Measurements from ENCODE around the gene ATP6V1G1.
"Not testable (repeated sequence)": the region's sequence is repeated elsewhere in the genome, so short reads cannot be mapped to it uniquely, and the experiment has no call there.

The ATP6V1G1 gene

GRCh38 chr9:114580609-114581193 lies 6.9 kb upstream of the ATP6V1G1 start:
- no peak for DNase-seq

DNA sequence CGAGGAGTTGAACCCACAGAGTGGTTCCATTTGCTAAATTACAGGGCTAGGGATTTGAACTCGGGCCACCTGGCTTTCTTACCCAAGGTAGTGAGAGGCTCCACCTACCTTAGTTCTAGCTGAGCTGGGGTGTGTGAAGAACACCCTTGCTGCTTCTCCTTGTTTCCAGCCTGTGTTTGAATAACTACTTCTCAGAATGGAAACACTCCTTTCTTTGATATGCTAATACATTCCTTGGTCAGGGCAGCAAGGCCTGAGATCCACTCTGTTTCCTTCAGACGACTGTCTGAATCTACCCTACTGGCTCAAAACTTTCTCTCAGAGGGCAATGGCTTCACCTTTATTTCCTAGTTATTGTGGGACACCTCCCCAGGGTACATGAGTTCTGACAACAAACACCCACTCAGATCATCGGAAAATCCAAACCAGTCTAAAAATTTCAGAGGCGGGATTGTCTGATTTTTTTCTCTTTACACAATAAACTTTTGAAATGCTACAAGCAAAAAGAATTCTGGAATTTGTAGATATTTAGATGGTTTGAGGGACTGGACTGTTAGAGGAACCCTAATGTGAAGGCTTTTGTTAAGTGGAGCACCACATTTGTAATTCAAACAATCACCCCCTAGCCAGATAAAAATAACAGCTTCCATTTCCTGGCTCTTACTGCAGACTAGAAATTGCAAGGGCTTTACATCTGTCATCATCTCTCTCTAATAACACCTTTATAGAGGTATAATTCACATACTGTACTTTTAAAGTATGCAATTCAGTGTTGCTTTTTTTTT lies 4.0 kb upstream of the ATP6V1G1 start:
- DNase-seq = no peak

DNA sequence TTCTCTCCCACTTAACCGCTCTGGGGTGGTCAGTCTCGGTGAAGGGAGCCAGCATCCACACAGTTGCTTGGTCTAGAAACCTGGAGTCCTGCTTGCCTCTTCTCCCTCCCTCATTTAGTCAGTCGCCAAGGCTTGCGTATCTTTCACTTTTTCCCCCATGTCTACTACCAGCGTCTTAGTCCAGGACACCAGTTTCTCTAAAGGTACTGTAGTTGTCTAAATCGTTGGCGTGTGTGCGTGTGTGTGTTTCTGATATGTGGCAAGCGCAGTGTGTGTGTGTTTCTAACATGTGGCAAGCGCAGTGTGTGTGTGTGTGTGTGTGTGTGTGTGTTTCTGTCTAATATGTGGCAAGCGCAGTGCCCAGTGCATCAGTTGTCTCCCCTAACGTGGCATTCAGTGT lies 641 bp downstream of the ATP6V1G1 start:
- no peak for DNase-seq

DNA sequence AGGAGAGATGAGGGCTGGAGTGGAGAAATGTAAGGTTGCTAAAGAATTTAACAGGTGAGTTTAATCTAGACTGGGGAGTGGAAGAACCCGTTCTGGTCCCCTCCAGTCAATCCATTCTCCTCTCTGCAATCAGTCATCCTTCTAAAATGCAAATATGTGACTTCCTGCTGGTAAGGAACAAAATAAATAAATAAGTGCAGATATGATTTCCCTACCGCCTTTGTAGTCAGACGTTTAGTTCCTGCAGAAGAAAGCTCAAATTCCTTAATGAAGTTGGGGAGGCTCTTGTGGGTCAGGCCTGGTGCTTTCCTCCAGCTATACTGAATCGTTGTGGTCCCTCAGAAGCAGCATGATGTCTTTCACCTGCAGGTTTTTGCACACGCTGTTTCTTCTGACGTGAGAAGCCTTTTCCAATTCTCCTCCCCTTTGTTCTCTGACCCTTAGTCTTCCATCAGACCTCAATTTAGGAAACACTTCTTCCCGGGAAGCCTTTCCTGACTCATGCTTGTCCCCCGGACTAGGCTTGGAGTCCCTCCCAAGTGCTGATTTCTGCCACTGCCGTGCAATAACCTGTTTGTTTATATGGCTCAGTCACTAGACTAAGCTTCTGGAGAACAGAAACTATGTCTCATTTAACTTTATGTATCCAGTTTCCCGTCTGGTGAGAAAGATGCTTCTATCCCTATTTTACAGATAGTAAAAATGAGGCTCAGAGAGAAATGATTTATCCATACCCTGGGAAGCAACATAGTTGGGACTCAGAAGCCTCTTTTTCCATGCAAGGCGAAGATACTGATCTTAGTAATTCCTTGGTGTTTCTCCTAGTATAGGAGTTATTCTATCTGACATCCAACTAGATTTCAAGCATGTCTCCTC lies 1.3 kb downstream of the ATP6V1G1 start:
- no peak for DNase-seq

DNA sequence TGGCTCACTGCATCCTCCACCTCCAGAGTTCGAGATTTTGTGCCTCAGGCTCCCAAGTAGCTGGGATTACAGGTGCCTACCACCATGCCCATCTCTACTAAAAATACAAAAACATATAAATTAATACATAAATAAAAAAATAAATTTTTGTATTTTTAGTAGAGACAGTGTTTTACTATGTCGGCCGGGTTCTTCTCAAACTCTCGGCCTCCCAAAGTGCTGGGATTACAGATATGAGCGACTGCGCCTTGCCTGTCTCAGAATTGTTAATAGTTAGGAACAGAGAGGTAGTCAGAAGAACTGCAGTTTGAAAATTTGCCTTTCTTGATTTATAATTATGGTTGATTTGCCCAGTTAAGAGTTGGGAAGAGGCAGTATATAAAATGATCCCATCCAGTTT lies 2.8 kb downstream of the ATP6V1G1 start:
- no peak for DNase-seq

- no peak for DNase-seq
These were observed 3.8 kb downstream of the ATP6V1G1 start for GRCh38 chr9:114591291-114591787.

DNA sequence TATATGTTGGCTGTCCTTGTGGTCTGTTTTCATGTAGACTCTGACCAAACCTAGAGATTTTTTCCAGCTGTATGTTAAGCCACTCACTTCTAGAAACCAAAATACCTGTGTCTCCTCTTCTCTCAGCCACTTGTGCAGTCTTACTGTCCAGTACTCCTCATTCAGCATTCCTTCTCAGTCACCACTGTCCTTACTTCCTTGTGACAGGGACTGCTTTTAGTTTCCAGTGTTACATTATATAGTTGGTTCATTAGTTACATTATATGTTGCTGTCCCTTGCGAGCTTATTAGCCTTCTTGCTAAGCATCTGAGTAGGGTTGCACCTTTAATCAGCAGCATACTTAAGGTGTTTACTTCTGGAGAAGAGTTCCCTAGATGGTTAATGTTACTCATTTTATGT lies 4.3 kb downstream of the ATP6V1G1 start:
- no peak for DNase-seq

DNA sequence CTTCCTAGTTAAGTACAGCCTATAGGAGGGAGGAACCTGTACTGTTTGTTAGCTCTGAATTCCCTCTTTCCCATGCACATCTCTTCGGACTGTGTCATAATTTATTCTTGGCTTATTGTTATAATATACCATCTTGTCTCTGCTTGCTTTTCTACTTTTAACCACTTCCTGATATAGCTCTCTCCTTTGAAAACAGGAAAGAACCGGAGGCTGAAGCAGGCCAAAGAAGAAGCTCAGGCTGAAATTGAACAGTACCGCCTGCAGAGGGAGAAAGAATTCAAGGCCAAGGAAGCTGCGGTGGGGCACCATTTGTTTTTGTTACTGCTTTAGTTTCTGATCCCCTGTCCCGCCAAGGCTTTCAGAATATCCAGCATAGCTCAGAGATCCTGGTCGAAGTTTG lies 4.8 kb downstream of the ATP6V1G1 start:
- DNase-seq = no peak

DNA sequence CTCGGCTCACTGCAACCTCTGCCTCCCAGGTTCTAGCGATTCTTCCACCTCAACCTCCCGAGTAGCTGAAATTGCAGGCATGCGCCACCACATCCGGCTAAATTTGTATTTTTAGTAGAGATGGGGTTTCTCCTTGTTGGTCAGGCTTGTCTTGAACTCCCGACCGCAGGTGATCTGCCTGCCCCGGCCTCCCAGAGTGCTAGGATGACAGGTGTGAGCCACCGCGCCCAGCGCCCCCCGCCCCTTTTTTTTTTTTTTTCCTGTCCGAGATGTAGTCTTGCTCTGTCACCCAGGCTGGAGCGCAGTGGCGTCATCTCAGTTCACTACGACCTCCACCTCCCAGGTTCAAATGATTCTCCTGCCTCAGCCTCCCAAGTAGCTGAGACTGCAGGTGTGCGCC lies 6.6 kb downstream of the ATP6V1G1 start:
- no peak for DNase-seq

GRCh38 chr9:114600502-114601248 lies 13.1 kb downstream of the ATP6V1G1 start:
- not testable (repeated sequence) for DNase-seq

- not testable (repeated sequence) for DNase-seq
These were observed 14.2 kb downstream of the ATP6V1G1 start for GRCh38 chr9:114601787-114602186.

DNA sequence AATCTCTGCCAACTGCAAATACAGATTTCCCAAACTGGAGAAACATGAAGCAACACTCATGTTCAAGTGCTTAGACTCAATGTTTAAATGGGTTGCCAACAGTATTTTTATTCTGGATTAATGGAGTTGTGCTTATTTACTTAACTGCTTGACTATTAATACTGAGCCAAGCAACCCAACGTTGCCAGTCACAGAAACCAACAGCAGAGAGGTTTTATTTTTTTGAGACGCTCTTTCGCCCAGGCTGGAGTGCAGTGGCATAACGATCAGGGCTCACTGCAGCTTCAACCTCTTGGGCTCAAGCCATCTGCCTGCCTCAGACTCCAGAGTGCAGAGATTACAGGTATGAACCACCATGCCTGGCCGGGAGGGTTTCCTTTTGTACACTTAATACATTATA lies 15.1 kb downstream of the ATP6V1G1 start:
- DNase-seq = no peak

GRCh38 chr9:114603248-114603647 lies 15.7 kb downstream of the ATP6V1G1 start:
- no peak for DNase-seq

- DNase-seq = no peak
These were observed 17.4 kb downstream of the ATP6V1G1 start for GRCh38 chr9:114604989-114605388.

DNA sequence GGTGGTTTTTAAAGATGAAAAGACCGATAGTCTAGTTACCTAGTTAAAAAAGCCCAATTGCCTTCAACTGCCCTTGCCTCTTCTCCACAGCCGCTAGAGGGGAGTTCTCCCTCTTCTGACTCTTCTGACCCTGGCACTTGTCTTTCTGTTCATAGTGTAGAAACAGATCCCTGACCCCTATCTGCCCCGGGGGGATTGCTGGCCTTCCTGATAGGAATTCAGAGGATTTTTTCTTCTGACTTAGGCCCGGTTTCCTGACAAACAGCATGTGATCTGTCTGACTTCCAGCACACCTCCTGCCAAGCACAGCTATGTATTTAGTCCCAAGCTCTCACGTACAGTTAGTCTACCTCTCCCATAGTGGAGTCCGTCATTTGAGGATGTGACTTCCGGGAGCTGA lies 18.5 kb downstream of the ATP6V1G1 start:
- no peak for DNase-seq

DNA sequence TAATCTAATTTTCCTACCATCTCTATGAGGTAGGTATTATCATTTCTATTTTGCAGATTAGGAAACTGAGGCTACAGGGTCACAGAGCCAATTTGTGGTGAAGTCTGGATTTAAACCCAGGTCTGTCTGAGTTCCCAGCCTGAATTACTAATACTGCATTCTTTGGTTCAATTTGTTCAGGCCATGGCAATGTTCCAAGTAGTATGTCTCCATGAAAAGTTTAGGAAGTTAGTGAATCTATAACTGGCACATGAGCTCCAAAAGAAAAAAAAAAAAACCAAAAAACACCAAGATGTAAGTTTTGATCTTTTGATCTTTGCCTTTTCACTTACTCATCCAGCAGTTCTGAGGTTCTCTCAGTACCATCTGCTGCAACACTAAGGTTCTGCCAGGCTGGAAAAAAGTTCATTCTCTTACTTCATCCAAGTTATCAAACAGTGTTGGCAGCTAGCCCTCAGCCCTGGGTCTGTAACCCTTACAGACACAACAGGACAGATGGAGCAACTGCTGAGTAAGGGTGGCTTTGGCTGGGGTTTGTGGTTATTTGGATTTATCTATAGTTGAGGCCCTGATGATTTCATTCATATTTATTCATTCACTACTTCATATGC lies 19.1 kb downstream of the ATP6V1G1 start:
- DNase-seq = no peak

DNA sequence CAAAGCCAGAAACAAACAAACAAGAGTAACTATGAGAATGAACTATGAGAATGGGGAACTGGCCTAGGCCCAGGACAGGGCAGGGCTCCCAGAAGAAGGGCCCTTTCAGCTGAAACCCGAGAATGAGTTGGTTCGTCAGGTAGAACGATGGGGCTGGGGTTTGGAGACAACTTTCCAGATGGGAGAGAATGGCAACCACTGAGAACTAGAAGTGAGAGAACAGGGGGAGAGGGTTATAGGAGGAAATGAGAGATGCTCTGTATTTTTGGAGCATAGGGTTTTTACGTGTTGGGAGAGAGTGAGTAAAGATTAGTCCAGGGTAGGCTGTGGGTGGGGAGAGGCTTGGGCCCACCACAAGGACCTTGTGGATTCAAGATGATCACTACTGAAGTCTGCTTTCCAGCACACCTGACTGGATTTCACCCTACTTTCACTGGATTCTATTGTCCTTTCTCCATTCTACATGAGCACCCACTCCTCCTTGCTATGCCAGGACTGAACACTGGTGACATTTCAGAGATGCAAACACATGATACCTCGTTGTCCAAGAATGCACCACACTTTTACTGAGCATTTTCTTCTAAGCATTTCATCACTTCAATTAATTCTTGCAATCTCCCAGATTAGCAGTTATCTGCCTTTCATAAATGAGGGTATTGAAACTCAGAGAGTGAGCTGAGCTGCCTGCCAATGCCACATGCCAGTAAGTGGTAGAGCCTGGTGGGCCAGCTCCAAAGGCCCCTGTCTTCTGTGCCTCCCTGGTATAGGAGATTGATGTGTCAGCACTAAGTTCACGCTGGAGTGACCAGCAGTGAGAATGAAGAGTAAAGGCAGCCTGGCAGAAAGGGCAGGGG lies 20.3 kb downstream of the ATP6V1G1 start:
- no peak for DNase-seq

- no peak for DNase-seq
These were observed 20.9 kb downstream of the ATP6V1G1 start for GRCh38 chr9:114608525-114608796.

DNA sequence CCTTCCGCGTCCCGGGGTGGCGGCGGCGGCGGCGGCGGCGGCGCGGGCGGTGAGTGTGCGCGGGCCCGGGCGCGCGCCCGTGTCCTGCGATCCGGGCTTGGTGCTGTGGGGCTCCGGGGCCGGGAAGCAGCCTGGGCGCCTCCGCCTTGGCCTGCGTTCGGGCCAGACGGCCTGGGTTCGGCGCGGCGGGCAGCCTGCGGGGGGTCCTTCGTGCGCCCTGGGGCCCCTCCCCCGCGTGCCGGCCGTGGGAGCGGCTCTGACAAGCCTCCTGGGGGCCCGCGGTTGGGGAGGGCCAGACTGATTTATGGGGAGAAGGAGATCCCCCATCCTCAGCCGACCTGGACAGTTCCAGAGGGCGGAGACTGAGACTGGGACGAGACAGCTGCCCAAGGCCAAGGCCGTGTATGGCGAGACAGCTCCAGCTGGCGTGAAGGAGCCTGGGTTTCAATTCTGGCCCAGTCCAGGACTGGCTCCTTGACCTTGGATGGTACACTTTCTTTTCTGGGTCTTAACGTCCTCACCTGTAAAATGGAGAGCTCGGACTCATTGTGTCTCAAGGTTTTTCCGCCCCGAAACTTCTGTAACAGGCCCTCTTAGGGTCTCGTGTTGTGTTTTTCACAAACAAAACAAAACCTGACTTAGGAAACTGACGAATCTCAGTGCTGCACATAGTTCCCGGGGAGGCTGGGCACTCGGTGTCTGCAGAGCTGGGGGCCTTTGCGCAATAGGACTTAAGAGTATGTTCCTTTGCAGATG lies 24.1 kb downstream of the ATP6V1G1 start:
- peak; percentile 34 for DNase-seq

GRCh38 chr9:114612272-114612923 lies 24.8 kb downstream of the ATP6V1G1 start:
- DNase-seq = no peak

Data from NCI-H748 treated with DMSO at 0.1 percent for 48 hours (cell line).